GM21447 (cell line): ENCODE data around the gene MED9.

Source experiments
- ATAC-seq: cut with Tn5 transposase; IDR thresholded peaks from one replicate; pipeline ENCODE4 v1.9.1; 2021; ENCODE audit not compliant: unreplicated experiment

MED9 gene

GRCh38 chr17:17533901-17534441 is 57.2 kb downstream of the MED9 start:
- no peak for ATAC-seq

- no peak for ATAC-seq
Observed at GRCh38 chr17:17535957-17536356, 59.2 kb downstream of the MED9 start.

GRCh38 chr17:17536702-17537101 is 59.9 kb downstream of the MED9 start:
- no peak for ATAC-seq

- ATAC-seq = no peak
Observed at GRCh38 chr17:17537311-17538099, 60.7 kb downstream of the MED9 start.

GRCh38 chr17:17538417-17539391 is 61.9 kb downstream of the MED9 start:
- ATAC-seq = no peak

- ATAC-seq = no peak
Observed at GRCh38 chr17:17539591-17539990, 62.8 kb downstream of the MED9 start.

GRCh38 chr17:17540278-17540906 is 63.6 kb downstream of the MED9 start:
- no peak for ATAC-seq

- no peak for ATAC-seq
Observed at GRCh38 chr17:17540935-17541639, 64.3 kb downstream of the MED9 start.

- no peak for ATAC-seq
Observed at GRCh38 chr17:17541640-17542001, 64.8 kb downstream of the MED9 start.
